ENCODE results near the gene NUDT8. TPM values are rescaled to one million over a fixed set of nuclear protein-coding genes. Genes with fewer than 3 reads are reported as not detected.

The NUDT8 gene, protein sequence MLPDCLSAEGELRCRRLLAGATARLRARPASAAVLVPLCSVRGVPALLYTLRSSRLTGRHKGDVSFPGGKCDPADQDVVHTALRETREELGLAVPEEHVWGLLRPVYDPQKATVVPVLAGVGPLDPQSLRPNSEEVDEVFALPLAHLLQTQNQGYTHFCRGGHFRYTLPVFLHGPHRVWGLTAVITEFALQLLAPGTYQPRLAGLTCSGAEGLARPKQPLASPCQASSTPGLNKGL
- total RNA-seq: 0.62 TPM

DNA sequence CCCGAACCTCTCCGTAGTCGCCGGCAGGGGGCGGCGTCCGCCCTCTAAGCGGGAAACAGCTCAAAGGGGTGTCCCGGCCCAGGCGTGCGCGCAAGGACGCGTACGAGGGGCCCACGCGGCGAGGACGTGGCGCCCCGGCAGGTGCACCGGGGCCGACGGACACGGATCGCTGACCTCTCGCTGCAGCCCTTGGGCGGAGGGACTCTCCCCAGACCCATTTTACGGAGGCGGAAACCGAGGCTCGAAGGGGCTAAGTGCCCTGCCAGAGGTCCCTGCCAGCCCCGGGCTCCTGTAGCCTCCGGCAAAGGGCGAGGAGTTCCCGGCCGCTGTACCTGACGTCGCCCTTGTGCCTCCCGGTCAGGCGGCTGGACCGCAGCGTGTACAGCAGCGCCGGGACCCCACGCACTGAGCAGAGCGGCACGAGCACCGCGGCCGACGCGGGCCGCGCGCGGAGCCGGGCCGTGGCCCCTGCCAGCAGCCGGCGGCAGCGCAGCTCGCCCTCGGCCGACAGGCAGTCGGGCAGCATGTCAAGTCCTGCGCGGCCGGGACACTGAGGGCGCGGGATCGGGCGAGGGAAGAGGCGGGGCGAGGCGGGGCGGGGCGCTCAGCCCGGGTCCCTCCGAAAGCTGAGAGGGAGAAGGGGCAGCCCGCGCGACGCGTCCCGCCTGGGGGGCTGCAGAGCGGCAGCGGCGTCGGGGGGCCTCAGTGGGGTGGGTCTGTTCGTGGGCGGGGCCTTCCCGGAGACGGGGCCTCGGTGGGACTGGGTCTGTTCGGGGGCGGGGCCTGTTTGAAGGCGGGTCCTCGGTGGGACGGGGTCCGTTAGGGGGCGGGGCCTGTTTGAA lies at the start of gene NUDT8:
Gene NUDT8 (minus strand): TSS at position 552 of the 842 bp plus-strand sequence. CDS start 26 bp downstream, at position 526.
- DNase-seq: peak; percentile 82

DNA sequence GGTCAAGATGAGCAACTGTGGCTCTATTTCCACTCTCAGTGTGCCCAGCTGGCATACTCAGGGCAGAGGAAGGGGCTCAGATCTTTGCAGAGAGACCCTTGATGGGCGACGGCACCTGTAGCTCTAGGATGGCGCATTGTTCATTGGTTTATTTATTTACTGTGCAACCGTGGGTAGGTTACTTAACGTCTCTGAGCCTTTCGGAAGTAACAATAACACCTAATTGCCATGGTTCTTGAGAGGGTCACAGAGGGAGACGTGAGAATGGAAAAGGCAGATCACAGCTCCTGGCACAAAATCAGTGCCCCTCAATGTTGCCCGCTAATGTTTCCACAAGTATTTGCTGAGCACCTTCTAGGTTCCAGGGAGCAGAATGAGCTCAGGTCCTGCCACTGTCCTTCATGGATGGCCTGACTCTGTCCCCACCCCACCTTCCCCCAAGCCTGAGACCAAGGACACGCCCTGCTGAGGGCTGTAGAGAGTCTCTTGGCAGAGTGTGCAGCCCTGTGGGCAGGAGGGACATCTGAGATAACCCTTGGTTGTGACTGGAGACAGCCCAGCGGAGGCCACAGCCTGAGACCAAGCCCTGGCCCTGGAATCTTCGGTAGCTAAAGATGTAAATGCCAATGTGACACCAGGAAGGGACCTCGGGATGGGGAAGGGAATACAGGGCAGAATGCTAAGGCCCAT lies 45.5 kb upstream of the NUDT8 start:
- DNase-seq: no peak

DNA sequence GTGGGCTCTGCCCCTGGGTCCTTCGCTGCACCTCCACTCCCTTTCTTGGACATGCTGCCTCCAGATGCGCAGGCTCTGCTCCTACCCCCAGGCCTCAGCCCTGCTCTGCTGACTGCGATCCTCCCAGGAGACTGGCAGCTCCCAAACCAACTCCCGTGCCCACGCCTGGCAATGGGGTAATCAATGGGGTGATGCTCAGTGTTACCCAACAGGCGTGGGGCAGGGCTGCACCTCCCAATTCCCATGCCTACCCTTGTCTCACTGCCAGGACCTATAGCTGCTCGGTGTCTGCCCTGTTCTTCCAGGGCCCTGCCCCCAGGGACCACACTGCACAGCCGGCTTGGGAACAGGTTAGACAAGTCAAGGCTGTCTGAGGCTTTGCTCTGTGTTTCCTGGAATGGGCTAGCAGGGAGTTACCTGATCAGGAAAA lies 44.7 kb upstream of the NUDT8 start, which contains the start of gene ALDH3B2:
Gene ALDH3B2 (minus strand): TSS at position 182 of the 430 bp plus-strand sequence. CDS start 7,688 bp downstream, outside the sequence.
- DNase-seq: no peak

DNA sequence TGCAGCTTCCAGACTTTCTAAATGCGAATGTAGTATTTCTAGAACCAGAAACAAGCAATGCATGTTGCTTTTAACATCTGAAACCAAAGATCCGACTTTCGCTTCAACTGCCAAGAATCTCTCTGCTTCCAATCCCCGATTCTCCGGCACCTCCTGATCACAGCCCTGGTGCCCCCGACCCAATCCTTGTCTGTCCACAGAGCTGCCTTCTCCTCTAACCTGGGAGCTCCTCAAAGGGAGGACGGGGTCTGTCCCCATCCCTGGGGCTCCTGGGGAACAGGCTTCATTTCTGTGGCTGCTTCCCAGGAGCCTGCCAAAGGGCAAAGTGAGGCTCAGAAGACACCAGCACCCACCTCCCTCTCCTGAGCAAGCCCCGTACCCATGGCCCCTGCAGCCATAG lies 44.2 kb upstream of the NUDT8 start:
- DNase-seq: no peak

DNA sequence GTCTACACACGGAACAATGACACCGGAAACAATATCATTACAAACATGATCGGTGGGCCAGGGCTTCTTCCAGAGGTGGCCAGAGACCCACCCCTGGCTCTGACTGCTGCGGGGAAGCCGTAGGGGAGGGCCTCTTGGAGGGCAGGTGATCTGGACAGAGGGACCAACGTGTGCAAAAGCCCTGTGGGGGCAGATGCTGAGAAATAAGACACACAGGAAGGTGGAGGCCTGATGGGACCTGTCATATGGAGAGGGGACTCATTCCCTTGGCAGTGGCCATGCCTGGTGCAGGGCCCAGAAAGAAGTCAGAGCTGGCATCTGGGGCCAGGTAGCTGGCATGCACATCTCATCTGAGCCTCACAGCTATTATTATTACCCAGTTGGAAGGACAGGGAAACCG lies 43.6 kb upstream of the NUDT8 start:
- no peak for DNase-seq

DNA sequence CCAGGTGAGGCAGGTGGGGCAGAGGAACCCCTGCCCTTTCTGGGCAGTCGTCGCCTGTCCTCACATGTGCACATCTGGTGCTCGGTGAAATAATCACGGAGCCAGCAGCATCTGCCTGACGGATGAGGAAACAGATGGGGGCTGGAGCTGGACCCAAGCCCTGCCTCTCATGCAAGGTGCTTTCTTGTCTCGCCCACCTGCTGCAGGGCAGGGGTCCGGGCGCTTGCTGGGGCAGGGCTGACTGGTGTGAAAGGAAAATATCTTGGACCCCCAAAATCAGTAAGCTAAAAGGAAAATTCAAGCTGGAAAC lies 41.4 kb upstream of the NUDT8 start:
- no peak for DNase-seq

DNA sequence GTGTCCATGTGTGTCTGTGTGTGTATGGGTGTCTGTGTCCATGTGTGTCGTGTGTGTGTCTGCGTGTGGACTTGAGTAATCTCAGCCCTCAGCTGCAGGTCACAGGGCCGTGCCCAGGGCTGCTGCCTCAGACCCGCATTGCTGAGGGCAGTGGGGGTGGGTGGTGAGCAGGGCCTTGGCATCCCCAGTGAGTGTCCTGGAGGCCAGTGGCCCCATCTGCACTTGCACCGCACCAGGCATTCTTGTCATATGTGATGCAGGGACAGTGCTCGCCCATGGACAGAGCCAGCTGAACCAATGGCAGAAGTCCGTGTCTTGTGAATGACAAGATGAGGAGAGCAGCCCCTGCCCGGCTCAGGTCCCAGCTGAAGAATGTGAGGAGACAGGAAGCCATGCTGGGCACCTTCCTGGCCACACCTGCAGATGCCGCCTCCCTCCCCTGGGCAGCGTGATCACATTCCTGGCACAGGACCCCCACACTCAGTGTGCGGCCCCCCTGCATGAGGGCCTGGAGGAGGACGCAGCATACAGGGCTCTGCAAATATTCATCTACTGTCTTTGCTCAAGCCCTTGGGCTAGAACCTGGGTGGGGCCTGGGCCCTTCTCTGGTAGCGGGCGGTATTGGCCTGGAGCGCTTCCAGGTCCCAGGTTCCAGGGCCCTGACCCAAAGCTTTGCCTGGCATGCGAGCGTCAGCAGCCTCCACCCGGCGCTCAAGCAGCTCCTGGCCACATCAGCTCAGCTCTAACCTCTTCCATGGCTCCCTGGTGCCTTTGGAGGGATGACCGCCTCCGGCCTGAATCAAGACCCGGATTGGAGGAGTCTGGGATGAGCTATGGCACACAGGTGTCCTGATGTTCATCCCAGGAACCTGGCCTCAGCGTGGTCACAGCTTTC lies 40.8 kb upstream of the NUDT8 start:
- DNase-seq: no peak

DNA sequence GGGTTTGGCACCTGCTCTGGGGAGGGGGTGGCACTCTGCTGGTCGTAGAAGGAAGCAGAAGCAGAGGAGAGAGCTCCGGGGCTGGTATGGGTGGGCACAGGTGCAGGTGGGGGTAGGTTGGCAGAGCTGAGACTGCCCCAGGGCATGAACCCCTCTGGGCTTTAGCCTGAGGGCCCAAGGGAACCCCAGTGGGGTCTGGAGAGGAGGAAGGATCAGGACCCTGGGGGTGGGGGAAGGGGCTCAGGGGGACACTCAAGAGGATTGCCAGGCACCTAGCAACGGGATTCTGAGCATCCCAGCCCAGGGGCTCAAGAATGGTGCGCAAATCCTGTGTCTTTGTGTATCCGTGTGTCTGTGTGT lies 38.4 kb upstream of the NUDT8 start:
- DNase-seq: no peak

DNA sequence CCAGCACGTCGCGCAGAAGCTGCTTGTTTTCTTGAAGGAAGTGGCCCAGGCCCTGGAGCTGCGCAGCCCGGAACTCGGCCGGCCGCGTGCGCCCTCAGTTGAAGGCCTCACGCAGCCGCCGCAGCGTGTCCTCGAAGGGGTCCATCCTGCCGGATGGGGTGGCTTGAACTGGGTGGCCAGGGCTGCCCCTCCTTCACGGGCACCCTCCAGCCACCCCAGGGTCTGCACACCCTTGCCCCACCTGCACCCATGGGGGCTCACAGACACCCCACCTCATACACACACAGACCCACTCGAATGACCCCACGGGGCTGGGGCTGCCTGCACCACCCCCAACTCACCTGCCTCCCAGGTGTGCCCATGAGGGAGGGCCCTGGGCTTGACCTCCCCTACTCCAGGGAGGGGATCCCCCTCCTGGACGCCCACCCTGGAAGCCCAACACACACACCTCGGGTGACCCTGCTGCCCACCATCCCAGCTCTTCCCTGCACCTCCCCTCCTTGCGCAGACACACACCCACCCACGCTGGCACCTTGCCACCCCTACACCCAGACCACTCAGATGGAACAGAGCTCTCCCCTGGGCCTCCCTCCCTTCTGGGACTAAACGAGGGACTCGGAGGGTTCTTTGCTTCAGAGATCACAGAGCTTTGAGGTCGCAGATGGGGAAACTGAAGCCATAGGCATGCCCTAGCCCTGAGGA lies 37.9 kb upstream of the NUDT8 start:
- DNase-seq: no peak

DNA sequence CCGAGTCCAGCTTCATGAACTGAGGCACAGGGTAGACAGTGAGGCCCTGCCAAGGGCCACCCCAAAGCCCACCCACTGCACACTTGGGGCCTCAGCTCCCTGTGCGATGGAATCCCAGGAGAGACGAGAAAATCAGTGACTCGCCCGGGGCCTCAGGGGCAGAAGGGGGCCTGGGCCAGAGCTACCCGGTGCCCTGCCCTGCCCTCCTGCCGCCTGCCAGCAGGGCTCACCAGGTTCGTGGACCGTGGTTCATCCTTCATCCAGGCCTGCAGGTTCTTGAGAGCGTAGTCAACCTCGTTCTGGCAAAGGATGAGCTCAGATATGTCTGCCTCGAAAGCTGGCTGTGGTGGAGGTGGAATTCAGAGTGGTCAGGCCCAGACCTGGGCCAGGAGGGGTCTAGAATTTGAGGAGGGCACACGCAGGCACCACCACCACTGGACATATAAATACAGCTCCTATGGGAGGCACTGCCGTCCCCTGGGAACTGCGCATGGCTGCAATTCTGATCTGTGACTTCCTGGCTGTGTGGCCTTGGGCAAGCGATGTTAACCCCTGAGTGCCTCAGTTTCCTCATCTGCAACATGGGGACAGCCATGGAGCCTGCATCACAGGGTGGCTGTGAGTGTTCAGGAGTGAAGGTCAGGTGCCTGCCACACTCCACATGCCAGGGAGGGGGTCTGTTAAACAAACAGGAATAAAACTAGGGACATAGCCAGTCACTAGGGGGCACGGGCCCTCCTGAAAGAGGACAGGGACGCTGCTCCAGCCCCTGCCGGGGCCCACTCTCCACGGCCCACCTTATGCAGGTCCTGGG lies 37.1 kb upstream of the NUDT8 start:
- DNase-seq: no peak

DNA sequence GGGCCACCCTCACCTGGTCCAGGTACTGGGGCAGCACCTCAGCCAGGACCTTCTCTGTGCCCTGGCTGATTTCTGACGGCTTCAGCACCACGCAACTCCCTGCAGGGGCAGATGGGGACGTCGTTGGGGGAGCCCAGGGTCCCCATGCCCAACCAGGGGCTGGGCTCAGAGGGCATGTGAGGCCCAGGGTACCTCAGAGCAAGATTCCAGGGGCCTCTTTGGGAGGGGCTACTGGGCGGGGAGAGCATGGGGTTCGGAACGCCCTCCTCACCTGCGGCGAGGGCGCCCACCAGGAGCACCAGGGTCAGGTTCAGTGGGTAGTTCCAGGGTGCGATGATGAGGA lies 36.5 kb upstream of the NUDT8 start:
- no peak for DNase-seq

DNA sequence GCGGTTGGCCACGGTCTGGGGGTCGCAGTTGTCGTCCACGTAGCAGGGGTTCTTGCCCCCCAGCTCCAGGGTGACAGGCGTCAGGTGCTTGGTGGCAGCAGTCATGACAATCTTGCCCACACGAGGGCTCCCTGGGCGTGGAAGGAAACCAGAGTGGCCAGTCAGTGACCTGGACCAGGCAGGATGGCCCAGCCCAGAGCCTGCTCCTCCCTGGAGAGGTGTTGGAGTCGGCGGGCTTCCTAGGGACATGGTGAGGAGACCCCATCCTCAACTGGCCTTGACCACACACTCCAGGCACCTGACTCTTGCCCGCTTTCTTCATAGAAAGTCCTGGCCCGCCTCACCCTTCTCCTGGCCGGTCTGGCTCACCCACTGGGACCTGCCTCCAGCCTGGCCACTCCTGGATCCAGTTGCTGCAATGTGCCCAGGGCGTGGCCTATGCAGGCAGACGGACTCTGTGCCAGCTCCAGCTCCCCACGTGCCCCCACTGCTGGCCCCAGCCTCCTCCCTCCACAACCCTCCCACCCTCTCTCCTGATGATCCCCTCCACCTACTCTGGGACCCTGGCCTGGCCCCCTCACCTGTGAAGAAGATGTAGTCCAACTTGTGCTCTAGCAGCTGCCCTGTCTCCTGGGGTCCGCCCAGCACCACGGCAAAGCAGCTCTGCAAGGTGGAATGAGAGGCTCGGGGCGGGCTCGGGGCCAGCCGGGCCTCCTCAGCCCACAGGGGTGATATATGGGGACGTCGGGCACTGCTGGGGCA lies 36.0 kb upstream of the NUDT8 start:
- no peak for DNase-seq

DNA sequence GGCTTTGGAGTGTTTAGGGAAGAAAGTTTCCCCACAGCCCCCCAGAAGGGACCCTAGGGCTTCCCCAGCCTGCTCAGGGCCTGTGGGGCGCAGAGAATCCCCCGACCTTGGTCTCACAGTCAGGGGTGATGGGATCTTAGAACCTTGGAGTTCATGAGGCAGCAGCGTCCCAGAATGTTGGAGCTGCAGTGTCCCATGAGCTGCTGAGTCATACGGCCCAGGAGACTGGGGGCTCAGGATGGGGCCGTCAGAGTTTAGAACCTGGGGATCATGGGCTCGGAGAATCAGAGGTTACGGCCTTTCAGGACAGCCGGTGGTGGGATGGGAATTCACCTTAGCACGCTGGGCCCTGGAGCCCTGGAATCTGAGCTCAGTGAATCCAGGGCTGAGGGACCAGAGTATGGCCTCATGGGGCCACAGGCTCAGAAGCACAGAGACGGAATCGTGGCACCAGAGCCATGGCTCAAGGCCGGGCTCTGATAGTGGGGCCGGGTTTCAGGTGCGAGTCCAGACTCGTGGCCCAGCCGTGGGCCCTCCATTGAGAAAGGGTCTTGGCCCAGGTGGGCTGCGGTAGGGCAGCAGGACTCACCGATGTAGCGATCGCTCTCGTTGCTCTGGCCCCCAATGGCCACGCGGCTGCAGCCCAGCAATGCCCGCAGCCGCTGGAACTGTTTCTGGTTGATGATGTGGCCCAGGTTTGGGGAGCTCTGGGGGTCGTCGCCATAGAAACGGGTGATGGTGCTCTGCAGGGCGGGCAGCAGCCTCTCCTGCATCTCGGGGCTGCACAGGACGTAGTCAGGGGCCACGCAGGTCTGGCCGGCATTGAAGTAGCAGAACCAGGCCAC lies 35.2 kb upstream of the NUDT8 start:
- no peak for DNase-seq

DNA sequence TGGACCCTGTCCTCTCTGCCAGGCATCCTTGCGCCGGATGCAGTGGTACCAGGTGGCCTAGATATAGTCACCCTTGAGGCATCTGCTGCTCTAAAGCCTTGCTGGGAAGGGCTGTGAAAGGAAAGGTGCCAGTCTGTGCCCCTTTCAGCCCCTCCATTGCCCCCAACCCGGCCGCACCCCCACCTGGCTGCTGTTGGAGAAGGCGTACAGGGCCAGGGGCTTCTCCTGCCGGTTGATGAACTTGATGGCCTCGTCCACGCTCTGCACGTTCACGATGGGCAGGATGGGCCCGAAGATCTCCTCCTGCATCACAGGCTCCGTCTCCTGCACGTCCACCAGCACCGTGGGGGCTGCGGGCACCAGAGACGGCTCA lies 34.5 kb upstream of the NUDT8 start:
- no peak for DNase-seq

DNA sequence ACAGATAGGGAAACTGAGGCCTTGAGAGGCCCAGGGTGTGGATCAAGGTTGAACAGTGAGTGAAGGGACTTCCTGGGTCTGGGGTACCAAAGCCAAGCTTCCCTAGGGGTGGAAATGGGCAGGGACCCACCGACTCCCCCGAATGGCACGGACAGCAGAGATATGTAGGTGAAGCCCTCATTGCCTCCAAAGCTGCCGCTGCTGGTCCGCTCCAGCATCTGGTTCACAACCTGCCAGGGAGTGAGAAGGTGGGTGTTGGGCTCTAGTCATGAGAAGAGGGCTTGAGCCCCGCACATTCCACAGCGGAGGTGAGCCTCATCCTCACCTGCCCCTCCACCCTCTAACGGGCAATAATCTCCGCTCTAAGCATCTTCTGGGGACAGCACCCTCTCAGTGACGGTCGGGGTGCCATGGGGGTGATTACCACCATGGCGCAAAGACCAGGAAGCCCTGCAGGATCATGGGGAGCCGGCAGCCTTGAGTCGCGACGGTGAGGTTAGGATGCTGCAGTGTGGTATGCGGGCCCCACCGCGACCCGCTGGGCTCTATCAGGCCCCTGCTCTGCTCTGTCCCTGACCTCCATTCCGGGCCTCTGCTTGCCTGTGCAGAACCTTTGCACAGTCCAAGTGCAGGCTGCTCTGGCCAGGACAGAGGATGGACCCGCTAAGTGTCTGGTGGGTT lies 33.9 kb upstream of the NUDT8 start:
- no peak for DNase-seq

DNA sequence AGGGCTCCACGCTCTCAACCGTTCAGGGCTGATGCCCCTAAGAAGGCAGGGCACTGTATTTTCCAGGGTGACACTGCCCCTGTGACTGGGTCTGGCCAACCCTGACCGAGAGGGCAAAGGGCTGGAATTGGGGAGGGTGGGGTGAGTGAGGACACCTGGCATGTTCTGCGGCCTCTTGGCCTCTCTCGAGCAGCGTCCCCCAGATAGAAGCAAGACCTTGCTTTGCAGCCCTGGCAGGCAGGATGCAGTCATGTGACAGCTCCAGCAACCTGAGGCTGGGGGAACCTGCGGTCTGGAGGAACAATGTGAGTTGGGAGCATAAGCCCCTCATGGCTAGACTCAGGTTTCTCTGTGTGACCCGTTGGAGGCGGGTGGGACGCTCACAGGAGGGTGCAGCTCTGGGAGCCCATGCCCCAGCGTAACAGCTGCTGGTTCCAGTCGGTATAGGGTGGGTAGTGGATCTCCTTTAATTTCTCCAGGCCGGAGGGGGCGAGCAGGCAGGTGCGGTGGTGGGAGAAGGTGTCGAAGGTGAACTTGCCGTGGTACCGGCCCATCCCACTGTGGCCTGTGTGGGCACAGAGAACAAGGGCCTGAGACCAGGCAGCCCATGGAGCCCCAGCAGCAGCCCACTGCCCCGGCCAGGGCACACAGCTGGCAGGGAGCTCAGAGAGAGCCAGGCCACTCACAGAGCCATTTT lies 33.2 kb upstream of the NUDT8 start:
- no peak for DNase-seq

DNA sequence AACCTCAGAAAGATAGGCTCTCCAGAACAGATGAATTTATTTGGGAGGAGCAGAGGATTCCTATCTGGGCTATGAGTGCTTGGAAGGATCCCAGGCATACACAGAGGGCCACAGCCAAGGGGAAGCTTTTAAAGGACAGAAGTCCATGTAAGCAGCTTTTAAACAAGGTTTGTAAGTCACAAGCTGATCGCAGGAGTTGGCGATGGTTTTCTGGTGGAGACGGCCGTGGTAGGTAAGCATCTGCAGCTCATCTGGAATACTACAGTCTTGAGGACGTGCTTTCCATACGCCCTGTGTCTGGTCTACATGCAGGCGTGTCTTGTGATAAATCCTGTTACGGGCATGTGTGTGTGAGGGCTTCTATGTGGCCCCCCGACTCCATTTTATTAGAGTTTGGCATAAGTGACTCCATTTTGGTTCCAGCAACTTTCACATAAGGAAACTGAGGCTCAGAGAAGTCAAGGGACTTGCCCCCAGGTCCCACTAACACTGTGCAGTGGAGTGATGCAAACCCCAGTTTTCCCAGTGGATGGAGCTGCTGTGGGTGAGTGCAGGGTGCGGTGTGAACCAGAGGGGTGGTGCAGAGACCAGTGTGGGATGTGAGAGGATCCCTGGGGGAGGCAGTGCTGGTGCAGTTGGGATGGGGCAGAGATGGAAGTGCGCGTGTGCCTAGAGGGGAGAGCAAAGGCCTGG lies 32.6 kb upstream of the NUDT8 start:
- no peak for DNase-seq

Measured in occipital lobe (tissue), 2 donors.